Measurements from ENCODE around the gene LRRC32. TPM values are rescaled to one million over a fixed set of nuclear protein-coding genes. Genes with fewer than 3 reads are reported as not detected.

The LRRC32 gene
- polyA plus RNA-seq, 3 donors: 1.5 TPM; not detected in 2

- no peaks in the 10 kb centered on the region for H4K20me1 ChIP-seq (ENCODE audit: insufficient read depth, low read length)
- H3K9me3 Mint-ChIP-seq: peaks cover 0 to 3% (median 0%) of the 10 kb centered on the region in 7 donors
- H3K27me3 Mint-ChIP-seq (ENCODE audit: low read depth in 3 of 3): peaks cover 22 to 44% (median 22%) of the 10 kb centered on the region in 3 donors
- H3K4me1 ChIP-seq (ENCODE audit: control insufficient read depth in 1 of 2, insufficient read depth in 2 of 2, low read length in 2 of 2): peaks cover 0 to 6% of the 10 kb centered on the region in 2 donors
- H3K27ac ChIP-seq (ENCODE audit: low read depth in 1 of 2, low read length in 2 of 2): no peak overlapping the region
- DNase-seq: peak in 1 of 3 donors; percentile 50
- no peaks in the 10 kb centered on the region for H3K36me3 ChIP-seq (replicated peaks in 1 of 2; ENCODE audit: control insufficient read depth in 1 of 2, insufficient read depth in 2 of 2, low read length in 2 of 2)
- intact Hi-C loops (cut with micrococcal nuclease): no loop called here
- peaks cover 0 to 16% of the 10 kb centered on the region in 2 donors for H3K36me3 Mint-ChIP-seq
- 5% methylated on average over 8 of the region's 11 CpGs for WGBS (ENCODE audit: insufficient coverage)
- H3K4me3 ChIP-seq (replicated peaks in 1 of 3; ENCODE audit: low read depth in 2 of 3, low read length in 3 of 3): no peak overlapping the region
- peaks cover 8 to 24% of the 10 kb centered on the region in 2 donors for H3K27me3 ChIP-seq (ENCODE audit: control insufficient read depth in 2 of 2, insufficient read depth in 2 of 2, low read length in 2 of 2)
- no peaks in the 10 kb centered on the region for H3K79me2 ChIP-seq (ENCODE audit: insufficient read depth, low read length)
- peaks cover 21% of the 10 kb centered on the region for H3K4me1 Mint-ChIP-seq
- no peak overlapping the region for H3K9ac ChIP-seq (ENCODE audit: insufficient read depth, low read length, poor library complexity, severe bottlenecking)
- TF ChIP-seq CTCF (IDR thresholded peaks at IDR 0.05): no peak
- peak overlapping the region in 3 of 7 donors; percentile 4 to 59 (median 30) for H3K27ac Mint-ChIP-seq
- H2AFZ ChIP-seq (ENCODE audit: insufficient read depth, low read depth, low read length, poor library complexity, severe bottlenecking): peak overlapping the region; percentile 37
- H3K4me3 Mint-ChIP-seq: peak overlapping the region in 1 of 2 donors; percentile 52
- no peak overlapping the region for H3K4me2 ChIP-seq (replicated peaks; ENCODE audit: extremely low read depth, low read length, poor library complexity, severe bottlenecking)
- no peaks in the 10 kb centered on the region for H3K9me3 ChIP-seq (replicated peaks in 1 of 2; ENCODE audit: control insufficient read depth in 1 of 2, insufficient read depth in 1 of 2, low read length in 2 of 2)
Measured at GRCh38 chr11:76664578-76665061, 5.9 kb downstream of the LRRC32 start.

- DNase-seq: no peak
- H3K4me3 Mint-ChIP-seq: peak overlapping the region in 1 of 2 donors; percentile 52
- Histone ChIP-seq H3K4me1 (ENCODE audit: control insufficient read depth in 1 of 2, insufficient read depth in 2 of 2, low read length in 2 of 2) (peaks cover 0 to 6% of the 10 kb centered on the region in 2 donors), H3K9ac (ENCODE audit: insufficient read depth, low read length, poor library complexity, severe bottlenecking) (no peak overlapping the region), H4K20me1 (ENCODE audit: insufficient read depth, low read length) (no peaks in the 10 kb centered on the region), H3K36me3 (replicated peaks in 1 of 2; ENCODE audit: control insufficient read depth in 1 of 2, insufficient read depth in 2 of 2, low read length in 2 of 2) (no peaks in the 10 kb centered on the region), H3K79me2 (ENCODE audit: insufficient read depth, low read length) (no peaks in the 10 kb centered on the region), H3K4me3 (replicated peaks in 1 of 3; ENCODE audit: low read depth in 2 of 3, low read length in 3 of 3) (no peak overlapping the region), H3K9me3 (replicated peaks in 1 of 2; ENCODE audit: control insufficient read depth in 1 of 2, insufficient read depth in 1 of 2, low read length in 2 of 2) (no peaks in the 10 kb centered on the region), H3K4me2 (replicated peaks; ENCODE audit: extremely low read depth, low read length, poor library complexity, severe bottlenecking) (no peak overlapping the region), H3K27ac (ENCODE audit: low read depth in 1 of 2, low read length in 2 of 2) (no peak overlapping the region), H3K27me3 (ENCODE audit: control insufficient read depth in 2 of 2, insufficient read depth in 2 of 2, low read length in 2 of 2) (peaks cover 1 to 18% of the 10 kb centered on the region in 2 donors), H2AFZ (ENCODE audit: insufficient read depth, low read depth, low read length, poor library complexity, severe bottlenecking) (no peak overlapping the region)
- peaks cover 20% of the 10 kb centered on the region for H3K4me1 Mint-ChIP-seq
- H3K9me3 Mint-ChIP-seq: peaks cover 0 to 2% (median 0%) of the 10 kb centered on the region in 7 donors
- peaks cover 15 to 39% (median 16%) of the 10 kb centered on the region in 3 donors for H3K27me3 Mint-ChIP-seq (ENCODE audit: low read depth in 3 of 3)
- WGBS (ENCODE audit: insufficient coverage): 88% methylated on average over 7 of the region's 7 CpGs
- H3K27ac Mint-ChIP-seq: peak overlapping the region in 1 of 7 donors; percentile 22
- intact Hi-C loops (cut with micrococcal nuclease): no loop called here
- H3K36me3 Mint-ChIP-seq: peaks cover 0 to 14% of the 10 kb centered on the region in 2 donors
- no peak for TF ChIP-seq CTCF (IDR thresholded peaks at IDR 0.05)
Measured at GRCh38 chr11:76663912-76664440, 6.6 kb downstream of the LRRC32 start.

Data from CD14-positive monocyte (primary cell).